ENCODE data around the gene PTGER1.

PTGER1 gene

DNA sequence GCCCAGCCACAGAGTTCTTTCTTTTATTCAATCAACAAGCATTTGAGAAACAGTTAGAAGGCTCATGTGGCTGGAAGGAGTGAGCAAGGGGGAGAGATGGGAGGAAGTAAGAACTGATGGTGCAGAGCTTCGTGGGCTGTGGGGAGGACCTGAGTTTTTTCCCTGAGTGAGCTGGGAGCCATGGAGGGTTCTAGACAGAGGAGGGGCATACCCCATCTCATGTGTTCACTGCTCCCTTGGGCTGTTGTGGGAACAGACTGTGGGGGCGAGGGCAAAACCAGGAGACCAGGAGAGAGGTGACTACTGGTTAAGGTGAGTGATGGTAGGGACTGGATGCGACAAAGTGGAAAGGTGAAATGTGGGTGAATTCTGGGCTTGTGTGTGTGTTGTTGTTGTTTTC is 44.4 kb downstream of the PTGER1 start:
- H3K4me3 ChIP-seq (ENCODE audit: low read depth in 1 of 2, low read length in 2 of 2), result no peak overlapping the region
- no peaks in the 10 kb centered on the region for H3K9me3 ChIP-seq (ENCODE audit: control insufficient read depth in 1 of 2, low read length in 2 of 2)
- H3K27me3 ChIP-seq (ENCODE audit: control insufficient read depth in 1 of 2, insufficient read depth in 2 of 2, low read length in 2 of 2), result no peaks in the 10 kb centered on the region
- H3K27ac ChIP-seq (ENCODE audit: low read depth, low read length), result no peak overlapping the region
- H3K4me1 ChIP-seq (ENCODE audit: control insufficient read depth in 1 of 2, insufficient read depth in 2 of 2, low read length in 2 of 2), result peaks cover 16 to 20% of the 10 kb centered on the region in 2 donors
- no peak overlapping the region for H3K9ac ChIP-seq (ENCODE audit: low read depth in 1 of 2, low read length in 2 of 2)
- H3K36me3 ChIP-seq (ENCODE audit: control insufficient read depth in 1 of 2, insufficient read depth in 2 of 2, low read length in 2 of 2), result no peaks in the 10 kb centered on the region

DNA sequence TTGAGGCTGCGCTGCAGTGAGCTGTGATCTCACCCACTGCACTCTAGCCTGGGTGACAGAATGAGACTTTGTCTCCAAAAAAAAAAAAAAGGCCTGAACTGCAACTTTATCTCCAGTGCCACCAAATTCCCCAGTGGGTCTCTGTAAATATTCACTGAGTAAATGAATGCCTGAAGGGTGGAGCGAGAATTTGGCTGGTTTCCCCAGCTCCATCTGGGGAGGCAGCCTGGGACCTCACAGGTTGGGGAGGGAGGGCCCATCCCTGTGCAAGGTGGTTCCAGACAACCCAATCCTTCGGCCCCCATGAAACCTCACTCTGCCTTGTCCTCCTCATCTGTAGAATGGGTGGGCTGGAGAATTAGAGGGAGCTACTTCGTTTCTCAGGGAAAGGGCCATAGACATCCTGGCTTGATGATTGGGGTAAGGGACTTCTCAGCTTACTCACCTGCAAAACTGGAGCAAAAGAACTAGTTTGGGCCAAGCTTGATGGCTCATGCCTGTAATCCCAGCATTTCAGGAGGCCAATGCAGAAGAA is 46.2 kb downstream of the PTGER1 start:
- no peaks in the 10 kb centered on the region for H3K27me3 ChIP-seq (ENCODE audit: control insufficient read depth in 1 of 2, insufficient read depth in 2 of 2, low read length in 2 of 2)
- H3K4me3 ChIP-seq (ENCODE audit: low read depth in 1 of 2, low read length in 2 of 2), result no peak overlapping the region
- H3K27ac ChIP-seq (ENCODE audit: low read depth, low read length), result no peak overlapping the region
- peaks cover 4 to 5% of the 10 kb centered on the region in 2 donors for H3K4me1 ChIP-seq (ENCODE audit: control insufficient read depth in 1 of 2, insufficient read depth in 2 of 2, low read length in 2 of 2)
- H3K9me3 ChIP-seq (ENCODE audit: control insufficient read depth in 1 of 2, low read length in 2 of 2), result no peaks in the 10 kb centered on the region
- no peak overlapping the region for H3K9ac ChIP-seq (ENCODE audit: low read depth in 1 of 2, low read length in 2 of 2)
- no peaks in the 10 kb centered on the region for H3K36me3 ChIP-seq (ENCODE audit: control insufficient read depth in 1 of 2, insufficient read depth in 2 of 2, low read length in 2 of 2)

DNA sequence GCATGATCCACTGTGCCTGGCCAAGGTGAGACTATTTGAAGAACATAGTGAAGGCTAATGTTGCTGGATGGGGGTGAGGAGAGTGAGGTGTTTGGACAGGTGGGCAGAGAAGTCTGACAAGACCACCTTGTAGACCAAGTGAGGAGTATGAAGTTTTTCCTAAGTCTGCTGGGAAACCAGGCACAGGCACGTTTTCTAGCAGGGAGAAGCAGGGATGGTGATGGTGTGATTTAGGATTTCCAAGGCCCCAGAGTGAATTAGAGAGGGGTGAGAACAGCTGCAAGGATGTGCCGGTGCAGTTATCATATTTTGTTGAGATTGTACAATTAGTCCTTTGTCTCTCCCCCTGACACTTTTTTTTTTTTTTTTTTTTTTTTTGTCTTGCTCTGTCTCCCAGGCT is 47.7 kb downstream of the PTGER1 start:
- Histone ChIP-seq H3K9ac (ENCODE audit: low read depth in 1 of 2, low read length in 2 of 2) (no peak overlapping the region), H3K4me3 (ENCODE audit: low read depth in 1 of 2, low read length in 2 of 2) (no peak overlapping the region), H3K9me3 (ENCODE audit: control insufficient read depth in 1 of 2, low read length in 2 of 2) (no peaks in the 10 kb centered on the region), H3K27ac (ENCODE audit: low read depth, low read length) (no peak overlapping the region), H3K4me1 (ENCODE audit: control insufficient read depth in 1 of 2, insufficient read depth in 2 of 2, low read length in 2 of 2) (no peaks in the 10 kb centered on the region), H3K27me3 (ENCODE audit: control insufficient read depth in 1 of 2, insufficient read depth in 2 of 2, low read length in 2 of 2) (no peaks in the 10 kb centered on the region), H3K36me3 (ENCODE audit: control insufficient read depth in 1 of 2, insufficient read depth in 2 of 2, low read length in 2 of 2) (no peaks in the 10 kb centered on the region)

GRCh38 chr19:14425696-14426138 is 49.4 kb downstream of the PTGER1 start:
- no peaks in the 10 kb centered on the region for H3K36me3 ChIP-seq (ENCODE audit: control insufficient read depth in 1 of 2, insufficient read depth in 2 of 2, low read length in 2 of 2)
- no peaks in the 10 kb centered on the region for H3K27me3 ChIP-seq (ENCODE audit: control insufficient read depth in 1 of 2, insufficient read depth in 2 of 2, low read length in 2 of 2)
- no peak overlapping the region for H3K4me3 ChIP-seq (ENCODE audit: low read depth in 1 of 2, low read length in 2 of 2)
- H3K9ac ChIP-seq (ENCODE audit: low read depth in 1 of 2, low read length in 2 of 2), result no peak overlapping the region
- no peak overlapping the region for H3K27ac ChIP-seq (ENCODE audit: low read depth, low read length)
- H3K4me1 ChIP-seq (ENCODE audit: control insufficient read depth in 1 of 2, insufficient read depth in 2 of 2, low read length in 2 of 2), result no peaks in the 10 kb centered on the region
- no peaks in the 10 kb centered on the region for H3K9me3 ChIP-seq (ENCODE audit: control insufficient read depth in 1 of 2, low read length in 2 of 2)
